Fibroblast of peridontal ligament (primary cell): ENCODE measurements around the gene CARNS1.
A peak's percentile ranks its signal among the peaks of the same experiment; 100 is the strongest.

Source experiments
- DNase-seq: peaks from one replicate; pipeline ENCODE4 v3.0.0-alpha.2; 2010; ENCODE audit errors: extremely low read depth

Gene CARNS1

DNA sequence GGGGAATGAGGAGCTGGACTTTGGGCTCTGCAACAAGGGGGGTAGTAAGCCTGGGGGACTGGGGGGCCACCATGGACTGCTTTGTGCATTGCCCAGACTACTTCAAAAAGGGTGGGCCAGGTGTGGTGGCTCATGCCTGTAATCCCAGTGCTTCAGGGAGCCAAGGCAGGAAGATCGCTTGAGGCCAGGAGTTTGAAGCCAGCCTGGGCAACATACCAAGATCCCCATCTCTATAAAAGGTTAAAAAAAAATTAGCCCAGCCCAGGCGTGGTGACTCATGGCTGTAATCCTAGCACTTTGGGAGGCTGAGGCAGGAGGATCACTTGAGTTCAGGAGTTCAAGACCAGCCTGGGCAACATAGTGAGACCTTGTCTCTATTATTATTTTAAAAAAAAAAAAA is 50.1 kb downstream of the CARNS1 start:
- peak; percentile 11 for DNase-seq

DNA sequence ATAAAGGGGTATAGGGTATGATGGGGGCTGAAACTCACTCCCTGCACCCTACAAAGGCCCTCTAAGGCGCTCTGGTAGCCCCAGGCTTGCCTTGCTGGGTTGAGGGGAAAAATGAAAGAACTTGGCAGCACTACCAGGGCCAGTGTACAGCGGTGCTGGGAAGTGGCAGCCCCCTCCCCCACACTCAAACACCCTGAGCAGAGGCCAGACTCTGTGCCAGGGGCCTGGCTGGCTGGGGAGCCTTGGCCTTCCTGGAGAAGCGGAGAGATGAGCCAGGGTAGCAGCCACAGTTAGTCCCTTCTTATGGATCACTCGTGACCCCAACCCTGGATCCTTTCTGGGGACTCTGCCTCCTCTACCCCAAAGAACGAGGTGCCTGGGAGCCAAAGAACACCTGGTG is 50.9 kb downstream of the CARNS1 start:
- DNase-seq: no peak

DNA sequence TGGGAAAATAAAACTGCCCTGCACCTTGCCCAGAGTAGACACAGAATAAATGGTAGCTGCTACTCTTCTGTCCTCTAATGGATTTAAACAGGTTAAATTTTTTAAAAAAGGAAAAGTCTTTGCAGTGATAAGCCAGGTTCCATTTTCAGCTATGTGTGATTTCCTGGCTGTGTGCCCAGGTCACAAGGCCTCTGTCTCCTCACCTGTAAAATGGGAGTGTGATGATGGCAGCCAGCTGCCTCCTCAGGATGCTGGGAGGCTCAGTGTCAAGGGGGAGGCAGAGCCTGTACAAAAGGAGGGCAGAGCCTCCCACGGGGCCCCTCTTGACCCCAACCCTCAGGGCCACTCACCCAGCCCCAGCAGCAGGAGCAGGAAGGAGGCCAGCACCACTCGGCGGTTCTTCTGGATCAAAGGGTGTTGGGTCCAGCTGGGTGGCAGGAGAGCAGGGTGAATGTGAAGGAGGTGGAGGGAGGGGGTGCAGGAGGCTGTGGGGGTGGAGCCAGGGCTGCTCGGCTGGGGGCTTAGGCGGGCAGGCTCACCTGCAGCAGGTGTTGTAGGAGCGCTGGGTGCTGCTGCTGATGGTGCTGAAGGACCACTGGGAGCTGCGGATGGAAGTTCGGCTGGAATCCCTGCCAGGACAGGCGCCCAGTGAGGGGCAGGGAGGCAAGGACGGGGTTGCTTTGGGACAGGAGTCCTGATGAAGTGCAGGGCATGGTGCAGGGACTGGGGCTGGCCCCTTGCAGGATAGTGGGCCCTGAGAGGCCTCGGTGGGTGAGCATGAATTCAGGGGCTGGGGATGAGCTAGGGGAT is 51.7 kb downstream of the CARNS1 start:
- no peak for DNase-seq

DNA sequence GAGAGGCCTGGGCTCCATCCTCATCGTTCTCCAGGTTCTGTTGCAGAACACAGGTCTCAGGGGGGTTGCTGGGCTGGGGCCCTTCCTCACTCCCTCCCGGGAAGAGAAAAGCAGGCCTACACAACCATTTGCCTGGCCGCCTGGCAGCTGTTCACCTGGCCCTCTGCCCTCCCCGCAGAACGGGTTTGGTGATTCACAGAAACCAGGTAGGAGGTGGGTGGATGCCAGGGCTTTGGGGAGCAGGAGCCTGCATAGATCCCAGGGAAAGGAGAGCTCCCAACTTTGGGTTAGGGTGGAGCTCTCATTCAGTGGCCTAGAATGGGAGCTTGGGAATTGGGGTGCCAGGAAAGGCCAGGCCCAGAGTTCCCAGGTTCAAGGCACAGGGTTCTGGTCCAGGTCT is 52.6 kb downstream of the CARNS1 start:
- no peak for DNase-seq

DNA sequence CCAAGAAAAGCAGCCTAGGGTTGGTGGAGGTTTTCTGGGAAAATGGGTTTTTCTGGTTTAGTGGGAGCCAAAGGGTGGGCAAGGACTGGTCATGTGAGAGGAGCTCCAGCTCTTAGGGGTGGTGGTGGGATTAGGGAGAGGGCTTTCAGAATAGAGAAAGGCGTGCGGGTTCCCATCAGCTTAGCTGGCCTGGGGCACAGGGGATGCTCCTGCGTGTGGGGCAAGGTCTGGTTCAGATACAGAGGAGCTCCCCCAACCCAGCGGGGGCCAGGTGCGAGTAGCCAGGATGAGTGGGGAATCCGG is 52.9 kb downstream of the CARNS1 start:
- peak; percentile 5 for DNase-seq

DNA sequence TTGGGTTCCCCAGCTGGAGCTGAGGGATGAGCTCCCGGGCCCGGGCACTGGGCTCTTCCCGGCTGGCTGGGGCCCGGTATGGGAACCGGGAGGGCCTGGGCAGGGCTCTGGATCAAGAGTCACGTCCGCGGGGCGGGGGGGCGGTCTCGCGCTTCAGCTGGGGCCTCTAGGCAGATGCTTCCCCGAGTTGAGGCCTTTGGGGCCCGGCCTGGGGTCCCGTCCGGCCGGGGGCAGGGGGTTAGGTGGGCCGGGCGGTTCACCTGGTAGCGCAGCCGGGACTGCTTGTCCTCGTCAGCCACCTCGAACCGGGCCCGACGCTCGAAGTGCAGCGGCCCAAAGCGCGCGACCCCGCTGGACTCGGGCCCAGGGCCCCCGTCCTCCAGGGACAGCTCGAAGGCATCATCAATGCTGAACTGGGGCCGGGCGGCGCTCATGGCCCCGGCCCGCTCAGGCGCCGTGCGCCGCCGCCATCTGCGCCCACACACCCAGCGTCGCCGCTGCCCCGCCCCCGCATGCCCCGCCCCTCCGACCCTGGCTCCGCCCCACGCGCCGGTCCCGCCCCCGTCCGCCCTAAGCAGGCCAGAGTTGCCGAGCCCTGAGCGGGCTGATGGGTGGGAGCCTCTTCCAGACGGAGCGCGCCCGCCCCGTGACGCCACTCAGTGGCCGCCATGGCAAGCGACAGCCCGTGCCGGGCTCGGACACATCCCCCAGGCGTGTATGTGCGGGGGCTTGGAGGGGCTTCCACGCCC is 53.5 kb downstream of the CARNS1 start, which contains the start of gene TMEM134:
Gene TMEM134 (minus strand): TSS at position 493 of the 749 bp plus-strand sequence. CDS start 59 bp downstream, at position 434.
- peak; percentile 84 for DNase-seq

DNA sequence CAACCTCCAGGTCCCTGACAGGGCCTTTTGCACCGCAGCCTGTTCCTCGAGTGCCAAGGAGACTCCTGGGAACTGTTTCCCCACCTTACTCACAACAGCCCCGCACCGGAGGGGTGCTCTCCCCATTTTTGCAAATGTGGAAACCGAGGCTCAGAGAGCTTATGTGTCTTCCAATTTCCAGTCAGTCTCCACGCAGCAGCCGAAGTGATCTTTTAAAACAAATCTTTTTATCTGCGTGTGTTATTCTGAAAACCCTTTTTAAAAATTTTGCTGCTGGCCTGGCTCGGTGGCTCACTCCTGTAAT is 54.0 kb downstream of the CARNS1 start:
- DNase-seq: no peak

DNA sequence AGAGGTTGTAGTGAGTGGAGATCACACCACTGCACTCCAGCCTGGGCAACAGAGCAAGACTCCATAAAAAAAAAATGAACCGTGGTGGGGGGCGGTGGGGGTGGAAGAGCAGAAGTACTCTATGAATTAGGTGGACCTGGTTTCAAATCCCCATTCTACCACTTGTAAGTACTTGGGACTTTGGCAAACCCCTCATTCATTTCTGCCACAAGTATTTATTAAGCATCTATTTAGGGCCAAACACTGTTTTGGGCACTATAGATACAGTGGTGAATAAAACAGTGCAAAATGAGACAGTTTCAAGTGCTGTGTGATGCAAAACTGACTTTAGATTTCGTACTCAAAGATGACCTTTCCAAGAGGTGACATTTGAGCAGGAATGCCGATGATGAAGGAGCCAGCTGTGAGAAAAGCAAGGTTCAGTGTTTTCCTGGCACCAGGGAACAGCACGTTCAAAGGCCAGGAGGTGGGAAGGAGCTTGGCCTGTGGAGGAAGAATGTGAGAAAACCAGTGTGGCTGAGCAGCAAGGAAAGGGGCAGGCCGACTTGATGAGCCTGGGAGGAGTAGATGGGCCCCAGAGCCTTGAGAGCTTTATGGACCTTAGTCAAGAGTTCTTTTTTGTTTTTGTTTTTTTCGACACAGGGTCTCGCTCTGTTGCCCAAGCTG is 55.0 kb downstream of the CARNS1 start:
- DNase-seq: no peak

DNA sequence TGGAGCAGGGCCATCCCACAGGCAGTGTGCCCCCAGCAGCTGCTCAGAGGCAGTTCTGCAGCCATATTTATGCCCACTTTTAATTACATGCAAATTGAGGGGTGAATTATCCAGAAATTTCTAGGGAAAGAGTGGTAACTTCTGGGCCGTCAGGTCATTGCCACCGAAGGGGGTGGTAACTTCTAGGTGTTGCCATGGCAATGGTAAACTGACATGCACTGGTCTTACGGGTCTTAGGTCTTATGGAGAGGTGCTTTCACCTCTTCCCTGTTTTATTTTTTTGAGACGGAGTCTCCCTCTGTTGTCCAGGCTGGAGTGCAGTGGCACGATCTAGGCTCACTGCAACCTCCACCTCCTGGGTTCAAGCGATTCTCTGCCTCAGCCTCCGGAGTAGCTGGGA is 57.4 kb downstream of the CARNS1 start:
- DNase-seq: no peak
